GM12873 (cell line): Measurements from ENCODE around the gene GKN2.

Experiments
- TF ChIP-seq, protein P1 (sequence below): IDR thresholded peaks from 2 replicates; pipeline ENCODE4 v1.5.1; 2012; ENCODE audit warnings: low read depth, mild to moderate bottlenecking, moderate library complexity, low read length, control low read depth; ENCODE audit not compliant: insufficient read depth; ENCODE audit errors: missing control alignments

Gene GKN2

DNA sequence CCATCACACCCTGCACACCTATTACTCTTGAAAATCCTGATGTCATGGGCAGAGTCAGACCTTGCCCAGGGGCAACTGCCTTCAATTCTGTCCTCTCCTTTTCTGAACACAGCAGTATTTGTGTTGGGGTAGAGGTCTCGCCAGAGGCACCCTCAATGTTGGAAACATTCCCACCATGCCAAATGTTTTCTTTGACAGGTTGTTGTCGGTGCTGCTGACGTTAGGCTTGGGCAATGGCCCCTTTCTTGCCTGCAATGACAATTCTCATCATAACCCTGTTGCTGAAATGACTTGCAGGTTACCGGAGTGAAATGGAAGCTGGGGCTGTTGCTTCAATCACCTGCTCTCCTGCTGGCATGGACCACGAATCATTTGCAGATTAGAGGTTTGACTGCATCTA is 39.6 kb upstream of the GKN2 start:
- TF ChIP-seq, protein P1, sequence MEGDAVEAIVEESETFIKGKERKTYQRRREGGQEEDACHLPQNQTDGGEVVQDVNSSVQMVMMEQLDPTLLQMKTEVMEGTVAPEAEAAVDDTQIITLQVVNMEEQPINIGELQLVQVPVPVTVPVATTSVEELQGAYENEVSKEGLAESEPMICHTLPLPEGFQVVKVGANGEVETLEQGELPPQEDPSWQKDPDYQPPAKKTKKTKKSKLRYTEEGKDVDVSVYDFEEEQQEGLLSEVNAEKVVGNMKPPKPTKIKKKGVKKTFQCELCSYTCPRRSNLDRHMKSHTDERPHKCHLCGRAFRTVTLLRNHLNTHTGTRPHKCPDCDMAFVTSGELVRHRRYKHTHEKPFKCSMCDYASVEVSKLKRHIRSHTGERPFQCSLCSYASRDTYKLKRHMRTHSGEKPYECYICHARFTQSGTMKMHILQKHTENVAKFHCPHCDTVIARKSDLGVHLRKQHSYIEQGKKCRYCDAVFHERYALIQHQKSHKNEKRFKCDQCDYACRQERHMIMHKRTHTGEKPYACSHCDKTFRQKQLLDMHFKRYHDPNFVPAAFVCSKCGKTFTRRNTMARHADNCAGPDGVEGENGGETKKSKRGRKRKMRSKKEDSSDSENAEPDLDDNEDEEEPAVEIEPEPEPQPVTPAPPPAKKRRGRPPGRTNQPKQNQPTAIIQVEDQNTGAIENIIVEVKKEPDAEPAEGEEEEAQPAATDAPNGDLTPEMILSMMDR, result no peak

DNA sequence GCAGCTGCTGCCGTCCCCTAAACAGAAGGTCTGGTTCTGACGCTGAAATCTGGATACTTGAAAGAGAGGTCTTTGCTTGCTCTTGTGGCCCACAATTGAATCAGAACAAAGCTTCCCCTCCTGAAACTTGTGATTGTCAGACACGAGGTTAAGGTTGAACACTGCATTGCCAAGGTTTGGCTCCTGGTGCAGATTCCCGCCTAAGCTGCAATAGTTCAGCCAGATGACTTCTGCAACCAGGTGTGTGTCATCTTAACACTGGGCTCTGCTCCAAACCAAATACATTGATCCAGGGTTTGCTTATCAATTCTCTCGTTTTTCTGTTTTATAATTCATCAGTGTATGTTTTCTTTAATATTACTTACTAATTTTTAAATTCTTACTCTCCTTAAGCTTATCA is 36.3 kb upstream of the GKN2 start:
- TF ChIP-seq, protein P1, result no peak

DNA sequence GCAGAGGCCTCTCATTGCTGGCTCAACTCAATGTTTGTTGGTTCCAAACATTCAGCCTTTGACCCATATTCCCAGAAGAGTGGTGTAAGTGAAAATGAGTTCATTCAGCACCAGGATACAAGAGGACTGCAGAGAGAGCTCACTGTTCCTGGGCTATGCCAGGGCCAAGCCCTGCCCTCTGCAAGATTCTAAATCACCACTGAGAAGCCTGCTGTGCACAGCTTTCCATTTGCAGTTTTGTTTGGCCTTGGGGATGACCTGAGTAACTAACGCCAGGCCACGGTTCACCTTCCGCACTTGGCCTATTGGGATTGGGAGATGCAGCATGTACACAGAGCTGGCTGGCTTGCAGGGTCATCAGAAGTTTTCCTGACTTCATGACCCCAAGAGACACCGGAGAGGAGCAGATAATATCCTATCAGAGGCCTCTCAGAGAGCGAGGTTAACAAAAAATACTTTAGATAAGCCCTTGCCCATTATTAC is 34.4 kb upstream of the GKN2 start:
- TF ChIP-seq, protein P1, result no peak

DNA sequence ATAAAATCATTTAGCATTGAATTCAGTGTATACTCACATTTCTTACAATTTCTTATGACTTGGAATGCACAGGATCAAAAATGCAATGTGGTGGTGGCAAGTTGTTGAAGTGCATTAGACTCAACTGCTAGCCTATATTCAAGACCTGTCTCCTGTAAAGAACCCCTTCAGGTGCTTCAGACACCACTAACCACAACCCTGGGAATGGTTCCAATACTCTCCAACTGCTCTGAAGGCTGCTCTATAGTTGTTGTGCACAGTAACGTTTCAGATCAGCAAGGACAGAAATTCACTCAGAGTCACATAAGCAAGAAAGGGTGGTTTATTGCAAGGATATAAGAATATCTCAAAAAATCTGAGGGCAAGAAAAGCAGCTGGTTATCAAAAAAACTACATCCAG is 28.3 kb upstream of the GKN2 start:
- TF ChIP-seq, protein P1, result no peak

DNA sequence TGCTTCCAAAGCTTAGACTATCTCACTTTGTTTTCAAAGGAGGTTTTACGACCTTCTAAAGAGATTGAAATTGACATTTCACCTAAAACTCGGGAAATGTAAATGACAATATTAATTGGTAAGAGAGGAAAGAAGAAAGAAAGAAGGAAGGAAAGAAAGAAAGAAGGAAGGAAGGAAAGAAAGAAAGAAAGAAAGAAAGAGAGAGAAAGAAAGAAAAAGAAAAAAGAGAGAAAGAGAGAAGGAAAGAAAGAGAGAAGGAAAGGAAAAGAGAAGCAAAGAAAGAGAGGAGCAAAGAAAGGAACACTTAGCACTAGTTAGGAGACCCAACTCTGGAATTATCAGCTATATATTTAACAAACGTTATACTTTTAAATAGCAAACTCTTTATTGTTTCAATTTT is 25.4 kb upstream of the GKN2 start:
- TF ChIP-seq, protein P1, result no peak

DNA sequence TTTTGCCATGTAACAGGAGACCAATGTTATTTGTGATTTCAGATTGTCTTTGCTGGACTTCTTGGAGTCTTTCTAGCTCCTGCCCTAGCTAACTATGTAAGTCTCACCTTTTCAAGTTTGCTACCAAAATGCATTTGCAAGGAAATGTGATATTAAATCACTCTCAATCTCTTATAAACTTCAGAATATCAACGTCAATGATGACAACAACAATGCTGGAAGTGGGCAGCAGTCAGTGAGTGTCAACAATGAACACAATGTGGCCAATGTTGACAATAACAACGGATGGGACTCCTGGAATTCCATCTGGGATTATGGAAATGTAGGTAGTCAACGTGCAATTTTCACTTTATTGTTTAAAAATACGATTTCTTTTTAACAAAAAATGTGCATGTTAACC is 24.8 kb upstream of the GKN2 start:
- TF ChIP-seq, protein P1, result no peak

DNA sequence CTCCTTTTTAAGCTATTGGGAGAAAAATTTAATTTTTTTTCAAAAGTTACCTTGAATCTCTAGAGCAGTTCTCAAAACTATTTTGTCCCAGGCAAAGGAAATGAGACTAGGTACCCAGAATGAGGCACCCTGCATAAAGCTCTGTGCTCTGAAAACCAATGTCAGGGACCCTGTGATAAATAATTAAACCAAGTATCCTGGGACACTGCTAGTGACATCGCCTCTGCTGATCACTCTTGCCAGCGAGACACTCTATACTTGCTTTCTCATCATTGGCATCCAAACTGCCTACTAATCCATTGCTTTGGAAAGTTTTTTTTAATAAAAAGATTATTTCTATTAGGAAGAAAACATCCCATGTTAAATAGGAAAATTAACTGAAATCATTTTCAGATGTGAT is 23.2 kb upstream of the GKN2 start:
- TF ChIP-seq, protein P1, result no peak
